ENCODE measurements around the gene TMEM132D. TPM values are rescaled to one million over a fixed set of nuclear protein-coding genes. Genes with fewer than 3 reads are reported as not detected.

Gene TMEM132D
- polyA plus RNA-seq, 1 donor from 2014 or later = 1.3 TPM

DNA sequence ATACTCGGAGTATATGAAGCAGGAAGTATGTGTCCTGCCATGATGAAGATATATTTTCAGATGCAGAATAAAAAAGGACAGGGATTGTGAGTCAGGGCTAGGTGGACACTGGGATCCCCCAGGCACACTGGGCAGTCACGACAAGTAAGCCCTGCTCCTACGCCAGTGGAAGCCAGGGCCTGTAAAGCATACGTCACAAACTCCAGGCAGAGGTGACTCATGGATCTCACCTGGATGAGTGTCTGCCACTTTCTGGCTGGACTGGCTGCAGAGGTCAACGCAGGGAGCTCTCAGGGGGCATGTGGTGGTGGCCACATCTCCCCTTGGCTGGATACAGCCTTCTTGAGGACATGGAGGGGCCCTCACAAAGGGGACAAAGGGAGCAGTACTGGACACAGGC lies 788.3 kb downstream of the TMEM132D start:
- Histone ChIP-seq H2AFZ (ENCODE audit: low read depth, low read length) (no peak overlapping the region), H3K27me3 (ENCODE audit: insufficient read depth, low read depth, low read length) (no peaks in the 10 kb centered on the region), H3K36me3 (ENCODE audit: insufficient read depth, low read length) (no peaks in the 10 kb centered on the region), H4K20me1 (ENCODE audit: insufficient read depth) (no peaks in the 10 kb centered on the region), H3K4me2 (ENCODE audit: low read length) (no peak overlapping the region), H3K9ac (ENCODE audit: low read length) (no peak overlapping the region), H3K27ac (ENCODE audit: low read length) (no peak overlapping the region), H3K79me2 (replicated peaks; ENCODE audit: insufficient read depth, low read length) (no peaks in the 10 kb centered on the region), H3K9me2 (ENCODE audit: insufficient read depth, low read length) (no peaks in the 10 kb centered on the region), H3F3A (ENCODE audit: insufficient read depth, low read length, poor library complexity, severe bottlenecking) (no peaks in the 10 kb centered on the region), H3K4me3 (ENCODE audit: low read length) (no peak overlapping the region), H3K9me3 (ENCODE audit: low read length) (no peaks in the 10 kb centered on the region)
- TF ChIP-seq TAF1 (IDR thresholded peaks at IDR 0.05; ENCODE audit: low read depth) (no peak), EP300 (conservative IDR thresholded peaks at IDR 0.05; ENCODE audit: poor library complexity, severe bottlenecking) (no peak), RAD21 (conservative IDR thresholded peaks at IDR 0.05) (no peak)

DNA sequence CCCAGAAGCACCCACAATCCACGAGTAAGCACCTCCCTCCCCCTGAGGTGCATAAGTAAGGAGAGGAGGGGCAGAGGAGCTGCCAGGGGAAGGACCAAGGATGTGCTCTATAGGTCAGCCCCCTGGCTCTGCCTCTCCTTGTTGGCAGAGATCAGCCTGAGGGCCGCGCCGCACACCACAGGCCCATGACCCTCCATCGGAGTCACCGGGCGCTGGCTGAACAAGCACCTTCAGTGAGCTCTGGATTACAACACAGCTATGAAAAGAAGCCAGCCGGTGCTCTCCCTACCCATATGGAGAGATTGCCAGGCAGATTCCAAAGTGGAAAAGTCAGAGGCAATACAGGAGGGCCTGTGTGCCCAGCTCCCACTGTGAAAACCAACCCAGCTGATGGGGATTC lies 793.2 kb downstream of the TMEM132D start:
- Histone ChIP-seq H3K4me3 (ENCODE audit: low read length) (no peak overlapping the region), H3K9me3 (ENCODE audit: low read length) (no peaks in the 10 kb centered on the region), H3K36me3 (ENCODE audit: insufficient read depth, low read length) (no peaks in the 10 kb centered on the region), H3K9ac (ENCODE audit: low read length) (no peak overlapping the region), H3K9me2 (ENCODE audit: insufficient read depth, low read length) (no peaks in the 10 kb centered on the region), H3K4me2 (ENCODE audit: low read length) (no peak overlapping the region), H2AFZ (ENCODE audit: low read depth, low read length) (no peak overlapping the region), H3F3A (ENCODE audit: insufficient read depth, low read length, poor library complexity, severe bottlenecking) (no peaks in the 10 kb centered on the region), H3K27ac (ENCODE audit: low read length) (no peak overlapping the region), H3K27me3 (ENCODE audit: insufficient read depth, low read depth, low read length) (no peaks in the 10 kb centered on the region), H3K79me2 (replicated peaks; ENCODE audit: insufficient read depth, low read length) (no peaks in the 10 kb centered on the region), H4K20me1 (ENCODE audit: insufficient read depth) (no peaks in the 10 kb centered on the region)
- no peak for TF ChIP-seq EP300 (conservative IDR thresholded peaks at IDR 0.05; ENCODE audit: poor library complexity, severe bottlenecking)
- TF ChIP-seq TAF1 (IDR thresholded peaks at IDR 0.05; ENCODE audit: low read depth) = no peak
- no peak for TF ChIP-seq RAD21 (conservative IDR thresholded peaks at IDR 0.05)
- TF ChIP-seq, protein P1, sequence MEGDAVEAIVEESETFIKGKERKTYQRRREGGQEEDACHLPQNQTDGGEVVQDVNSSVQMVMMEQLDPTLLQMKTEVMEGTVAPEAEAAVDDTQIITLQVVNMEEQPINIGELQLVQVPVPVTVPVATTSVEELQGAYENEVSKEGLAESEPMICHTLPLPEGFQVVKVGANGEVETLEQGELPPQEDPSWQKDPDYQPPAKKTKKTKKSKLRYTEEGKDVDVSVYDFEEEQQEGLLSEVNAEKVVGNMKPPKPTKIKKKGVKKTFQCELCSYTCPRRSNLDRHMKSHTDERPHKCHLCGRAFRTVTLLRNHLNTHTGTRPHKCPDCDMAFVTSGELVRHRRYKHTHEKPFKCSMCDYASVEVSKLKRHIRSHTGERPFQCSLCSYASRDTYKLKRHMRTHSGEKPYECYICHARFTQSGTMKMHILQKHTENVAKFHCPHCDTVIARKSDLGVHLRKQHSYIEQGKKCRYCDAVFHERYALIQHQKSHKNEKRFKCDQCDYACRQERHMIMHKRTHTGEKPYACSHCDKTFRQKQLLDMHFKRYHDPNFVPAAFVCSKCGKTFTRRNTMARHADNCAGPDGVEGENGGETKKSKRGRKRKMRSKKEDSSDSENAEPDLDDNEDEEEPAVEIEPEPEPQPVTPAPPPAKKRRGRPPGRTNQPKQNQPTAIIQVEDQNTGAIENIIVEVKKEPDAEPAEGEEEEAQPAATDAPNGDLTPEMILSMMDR (IDR thresholded peaks at IDR 0.05; ENCODE audit: poor library complexity, severe bottlenecking) = no peak
- TF ChIP-seq POLR2AphosphoS5 (IDR thresholded peaks at IDR 0.05) = no peak
- no peak for TF ChIP-seq MXI1 (conservative IDR thresholded peaks at IDR 0.05; ENCODE audit: poor library complexity, severe bottlenecking)
- TF ChIP-seq, protein P2, sequence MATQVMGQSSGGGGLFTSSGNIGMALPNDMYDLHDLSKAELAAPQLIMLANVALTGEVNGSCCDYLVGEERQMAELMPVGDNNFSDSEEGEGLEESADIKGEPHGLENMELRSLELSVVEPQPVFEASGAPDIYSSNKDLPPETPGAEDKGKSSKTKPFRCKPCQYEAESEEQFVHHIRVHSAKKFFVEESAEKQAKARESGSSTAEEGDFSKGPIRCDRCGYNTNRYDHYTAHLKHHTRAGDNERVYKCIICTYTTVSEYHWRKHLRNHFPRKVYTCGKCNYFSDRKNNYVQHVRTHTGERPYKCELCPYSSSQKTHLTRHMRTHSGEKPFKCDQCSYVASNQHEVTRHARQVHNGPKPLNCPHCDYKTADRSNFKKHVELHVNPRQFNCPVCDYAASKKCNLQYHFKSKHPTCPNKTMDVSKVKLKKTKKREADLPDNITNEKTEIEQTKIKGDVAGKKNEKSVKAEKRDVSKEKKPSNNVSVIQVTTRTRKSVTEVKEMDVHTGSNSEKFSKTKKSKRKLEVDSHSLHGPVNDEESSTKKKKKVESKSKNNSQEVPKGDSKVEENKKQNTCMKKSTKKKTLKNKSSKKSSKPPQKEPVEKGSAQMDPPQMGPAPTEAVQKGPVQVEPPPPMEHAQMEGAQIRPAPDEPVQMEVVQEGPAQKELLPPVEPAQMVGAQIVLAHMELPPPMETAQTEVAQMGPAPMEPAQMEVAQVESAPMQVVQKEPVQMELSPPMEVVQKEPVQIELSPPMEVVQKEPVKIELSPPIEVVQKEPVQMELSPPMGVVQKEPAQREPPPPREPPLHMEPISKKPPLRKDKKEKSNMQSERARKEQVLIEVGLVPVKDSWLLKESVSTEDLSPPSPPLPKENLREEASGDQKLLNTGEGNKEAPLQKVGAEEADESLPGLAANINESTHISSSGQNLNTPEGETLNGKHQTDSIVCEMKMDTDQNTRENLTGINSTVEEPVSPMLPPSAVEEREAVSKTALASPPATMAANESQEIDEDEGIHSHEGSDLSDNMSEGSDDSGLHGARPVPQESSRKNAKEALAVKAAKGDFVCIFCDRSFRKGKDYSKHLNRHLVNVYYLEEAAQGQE (IDR thresholded peaks at IDR 0.05; ENCODE audit: borderline replicate concordance) = no peak
- TF ChIP-seq EZH2 (IDR thresholded peaks at IDR 0.05; ENCODE audit: borderline replicate concordance, insufficient read depth, low read length, poor library complexity, severe bottlenecking) = no peak
- no peak for TF ChIP-seq SMC3 (conservative IDR thresholded peaks at IDR 0.05; ENCODE audit: poor library complexity)

Measured in neural cell (in vitro differentiated cells).